TTC549 (cell line): ENCODE measurements around the gene ZCWPW1.

Experiments used
- FAIRE-seq: peaks from 2 replicates; lab custom pipeline; 2012; peaks lifted over from hg19 to GRCh38; lab: Jason Lieb, UNC

ZCWPW1 gene, protein sequence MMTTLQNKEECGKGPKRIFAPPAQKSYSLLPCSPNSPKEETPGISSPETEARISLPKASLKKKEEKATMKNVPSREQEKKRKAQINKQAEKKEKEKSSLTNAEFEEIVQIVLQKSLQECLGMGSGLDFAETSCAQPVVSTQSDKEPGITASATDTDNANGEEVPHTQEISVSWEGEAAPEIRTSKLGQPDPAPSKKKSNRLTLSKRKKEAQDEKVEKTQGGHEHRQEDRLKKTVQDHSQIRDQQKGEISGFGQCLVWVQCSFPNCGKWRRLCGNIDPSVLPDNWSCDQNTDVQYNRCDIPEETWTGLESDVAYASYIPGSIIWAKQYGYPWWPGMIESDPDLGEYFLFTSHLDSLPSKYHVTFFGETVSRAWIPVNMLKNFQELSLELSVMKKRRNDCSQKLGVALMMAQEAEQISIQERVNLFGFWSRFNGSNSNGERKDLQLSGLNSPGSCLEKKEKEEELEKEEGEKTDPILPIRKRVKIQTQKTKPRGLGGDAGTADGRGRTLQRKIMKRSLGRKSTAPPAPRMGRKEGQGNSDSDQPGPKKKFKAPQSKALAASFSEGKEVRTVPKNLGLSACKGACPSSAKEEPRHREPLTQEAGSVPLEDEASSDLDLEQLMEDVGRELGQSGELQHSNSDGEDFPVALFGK

DNA sequence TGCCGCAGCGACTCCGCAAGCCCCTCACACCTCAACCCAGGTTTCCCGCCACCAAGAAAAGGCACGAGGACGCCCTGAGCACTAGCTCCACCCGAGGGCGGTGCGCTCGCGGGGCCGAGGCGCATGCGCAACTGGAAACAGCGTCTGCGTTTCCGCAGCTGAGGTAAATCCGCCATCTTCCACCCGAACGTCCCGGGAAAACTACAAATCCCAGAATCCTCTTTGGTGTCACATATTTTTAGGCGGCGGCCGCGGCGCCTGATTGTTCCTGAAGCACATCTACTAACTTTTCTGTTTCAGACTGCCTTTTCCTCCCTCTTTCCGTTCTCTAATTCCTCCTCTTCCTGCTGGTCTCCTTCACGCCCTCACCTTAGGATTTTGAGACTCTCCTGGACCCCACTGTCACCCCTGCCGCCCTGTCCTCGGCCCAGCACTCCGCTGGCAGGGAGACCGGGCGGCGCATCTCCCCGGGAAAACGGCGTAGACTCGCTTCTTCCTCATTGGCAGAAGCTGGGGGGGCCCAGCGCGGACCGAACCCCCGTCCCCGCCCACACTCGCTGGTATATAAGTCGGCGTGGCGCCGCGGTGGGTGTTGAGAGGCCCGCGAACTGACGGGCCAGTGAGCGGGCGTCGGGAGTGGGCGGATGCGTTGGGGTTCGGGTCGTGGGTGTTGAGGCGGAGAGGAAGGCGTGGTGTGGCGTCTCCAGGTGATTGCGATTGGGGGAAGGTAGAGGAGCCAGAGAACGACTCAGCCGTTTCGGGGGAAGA, at the start of gene ZCWPW1:
Gene ZCWPW1 (minus strand): TSS at position 505 of the 768 bp plus-strand sequence. CDS start 8,054 bp downstream, outside the sequence.
- FAIRE-seq = peak; percentile 70

DNA sequence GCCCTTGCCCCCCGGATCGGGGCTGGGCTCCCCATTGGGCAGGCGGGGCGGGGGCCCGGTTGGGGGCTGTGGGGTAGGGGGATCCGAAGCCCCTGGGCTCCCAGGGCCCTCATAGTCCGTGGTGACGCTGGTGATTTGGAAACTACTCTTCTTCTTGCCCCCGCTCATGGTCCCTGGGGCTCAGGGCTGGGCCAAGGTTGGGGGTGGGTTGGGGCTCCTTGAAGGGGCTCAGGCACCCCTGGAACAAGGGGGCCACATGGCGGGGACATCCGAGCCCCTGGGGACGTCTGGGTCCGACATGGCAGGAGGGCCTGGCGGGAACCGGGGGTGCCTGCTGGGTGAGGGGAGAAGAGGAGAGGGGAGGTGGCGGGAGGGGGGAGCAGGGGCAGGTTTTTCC, 49.4 kb upstream of the ZCWPW1 start:
- FAIRE-seq = no peak

DNA sequence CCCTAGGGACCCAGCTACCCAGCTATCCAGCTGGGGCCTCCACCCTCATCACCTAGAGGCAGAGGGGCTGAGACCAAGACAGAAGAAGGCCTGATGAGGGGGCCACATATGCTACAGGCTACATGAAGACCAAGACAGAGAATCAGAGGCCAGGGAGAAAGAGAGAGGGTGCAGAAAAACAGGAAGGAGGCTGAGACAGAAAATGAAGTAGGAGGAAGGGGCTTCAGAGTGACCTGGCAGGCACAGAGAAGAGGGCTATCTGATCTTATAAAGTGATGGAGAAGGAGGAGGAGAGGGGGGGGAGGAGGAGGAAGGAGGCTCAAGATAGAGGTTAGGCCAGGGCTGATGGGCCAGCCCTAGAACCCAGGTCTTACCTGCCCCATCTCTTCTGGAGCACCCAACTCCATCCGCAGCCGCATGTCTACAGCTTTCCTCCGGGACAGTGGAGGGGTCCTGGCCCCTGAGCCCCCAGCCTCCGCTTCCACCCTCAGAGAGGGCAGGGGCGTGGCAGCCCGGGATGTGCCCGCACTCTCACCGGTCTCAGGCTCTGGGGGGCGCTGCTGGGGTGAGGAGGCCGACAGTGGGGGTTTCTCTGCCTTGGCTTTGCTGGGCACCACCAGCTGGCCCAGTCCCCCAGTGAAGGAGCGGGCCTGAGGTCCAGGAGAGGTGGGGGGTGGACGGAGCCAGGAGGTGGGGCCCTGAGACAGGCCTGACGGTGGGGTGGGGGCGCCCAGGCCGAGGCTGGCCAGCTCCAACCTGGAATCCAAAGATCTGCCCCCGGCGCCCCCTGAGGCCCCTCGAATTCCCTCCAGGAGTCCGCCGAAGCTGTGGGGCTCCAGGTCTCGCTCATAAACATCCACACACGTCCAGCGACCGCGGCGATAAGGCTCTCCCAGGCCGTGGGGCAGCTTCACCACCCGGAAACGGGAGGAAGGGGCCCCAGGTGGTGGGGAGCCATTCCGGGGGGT, 48.7 kb upstream of the ZCWPW1 start:
- no peak for FAIRE-seq

DNA sequence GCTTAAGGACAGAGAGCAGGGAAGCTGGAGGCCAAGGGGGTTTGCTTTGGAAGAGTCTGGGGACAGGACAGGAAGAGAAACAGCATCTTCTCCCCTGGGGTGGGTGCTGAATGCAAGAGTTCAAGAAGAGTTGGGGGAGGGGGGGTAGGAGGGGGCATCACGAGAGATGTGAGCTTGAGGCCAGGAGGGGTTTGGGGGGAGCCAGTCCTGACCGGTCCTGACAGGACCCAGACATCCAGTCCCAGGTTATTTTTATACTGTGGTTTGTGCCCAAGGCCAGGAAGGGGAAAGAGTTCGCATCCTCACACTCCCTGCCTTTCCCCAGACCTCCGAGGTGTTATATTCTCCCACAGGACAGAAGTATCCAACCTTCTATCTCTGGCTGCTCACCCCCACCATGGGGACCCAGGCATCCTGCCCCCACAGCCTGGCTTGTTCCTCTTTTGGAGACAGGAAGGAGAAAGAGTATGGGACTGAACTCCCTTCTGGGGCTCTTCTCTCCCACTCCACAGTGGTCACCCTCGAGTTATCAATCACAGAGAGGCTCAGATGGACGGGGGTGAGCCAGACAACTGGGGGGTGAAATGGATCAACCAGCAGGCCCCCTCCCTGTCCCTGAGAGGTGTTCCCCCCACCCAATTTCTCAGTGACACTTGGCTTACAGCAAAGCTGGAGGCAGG, 47.7 kb upstream of the ZCWPW1 start:
- no peak for FAIRE-seq

DNA sequence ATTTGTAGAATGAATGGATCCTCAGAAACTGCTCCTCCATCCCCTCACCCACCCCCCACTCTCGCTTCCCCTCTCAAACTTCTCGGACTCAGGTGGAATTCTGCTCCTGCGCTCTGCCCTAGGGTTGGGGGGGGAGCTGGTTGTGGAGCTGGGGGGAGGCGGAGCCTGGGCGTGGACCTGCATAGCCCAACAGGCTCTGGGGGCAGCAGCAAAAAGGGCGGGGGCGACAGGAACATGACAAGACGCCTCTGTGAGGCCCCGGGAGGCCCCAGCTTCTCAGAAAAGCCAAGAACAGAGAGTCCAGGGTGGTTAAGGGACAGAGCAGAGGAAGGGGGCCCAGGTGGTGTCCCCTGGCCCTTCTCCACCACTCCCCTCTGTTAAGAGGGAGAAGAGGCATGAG, 47.0 kb upstream of the ZCWPW1 start:
- FAIRE-seq = no peak

DNA sequence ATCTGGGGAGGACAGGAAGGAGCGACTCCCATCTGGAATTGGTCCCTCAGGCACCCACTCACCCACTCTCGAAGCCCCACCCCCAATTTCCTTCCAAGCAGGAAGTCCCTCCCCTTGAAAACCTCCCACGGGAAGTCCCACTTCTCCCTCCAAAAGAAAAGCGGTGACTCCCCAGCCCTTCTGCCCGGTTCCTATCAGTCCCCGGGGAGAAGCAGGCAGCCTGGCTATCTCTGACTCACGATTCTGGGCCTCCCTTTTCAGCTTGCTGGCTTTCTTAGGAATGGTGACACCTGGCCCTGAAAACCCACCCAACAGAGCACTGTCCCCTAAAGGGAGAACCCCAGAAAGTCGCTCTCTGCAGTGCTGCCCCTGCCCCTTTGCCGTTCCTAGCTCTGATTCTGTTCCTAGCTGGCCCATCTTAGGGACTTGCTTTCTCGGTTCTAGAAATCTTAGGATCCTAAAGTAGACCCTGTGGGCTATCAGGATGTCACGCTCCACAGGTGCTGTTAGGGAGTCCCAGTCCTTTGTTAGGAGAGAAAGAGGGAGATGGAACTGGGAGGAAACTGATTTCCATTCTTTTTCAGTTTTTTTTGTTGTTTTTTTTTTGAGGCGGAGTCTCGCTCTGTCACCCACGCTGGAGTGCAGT, 44.5 kb upstream of the ZCWPW1 start:
- FAIRE-seq = no peak

DNA sequence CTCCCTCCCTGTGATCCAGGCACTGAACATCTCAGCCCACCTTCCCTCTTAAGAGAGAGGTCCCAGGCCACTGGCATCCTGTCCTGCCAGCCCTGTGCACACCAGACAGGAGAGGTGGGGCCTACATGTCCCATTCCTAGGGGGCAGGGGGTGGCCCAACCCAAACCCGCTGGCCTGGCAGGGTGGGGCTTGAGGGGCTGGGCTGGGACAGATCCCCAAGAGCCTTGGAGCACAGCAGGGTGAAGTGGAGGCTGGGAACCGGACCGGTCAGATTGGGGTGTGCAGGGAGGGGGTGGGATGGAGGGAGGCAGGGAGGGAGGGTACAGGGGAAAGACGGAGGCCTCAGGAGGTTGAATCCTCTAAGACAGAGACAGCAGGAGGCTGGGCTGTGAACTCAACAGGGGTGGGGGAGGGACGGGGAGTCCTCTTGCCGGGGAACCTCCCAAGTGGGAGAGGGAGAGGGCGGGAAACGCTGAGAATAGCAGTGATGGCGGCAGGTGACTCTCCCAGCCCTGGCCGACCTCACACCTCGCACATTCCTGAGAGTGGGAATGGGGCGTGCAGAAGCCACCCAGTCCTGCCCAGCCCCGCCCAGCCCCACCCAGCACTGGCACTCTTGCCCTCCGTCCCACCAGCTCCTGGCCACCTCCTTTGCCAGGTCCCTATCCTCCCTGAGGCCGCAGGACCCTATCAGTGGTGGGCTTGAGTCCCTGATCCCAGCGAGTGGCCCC, 43.8 kb upstream of the ZCWPW1 start:
- FAIRE-seq = no peak

DNA sequence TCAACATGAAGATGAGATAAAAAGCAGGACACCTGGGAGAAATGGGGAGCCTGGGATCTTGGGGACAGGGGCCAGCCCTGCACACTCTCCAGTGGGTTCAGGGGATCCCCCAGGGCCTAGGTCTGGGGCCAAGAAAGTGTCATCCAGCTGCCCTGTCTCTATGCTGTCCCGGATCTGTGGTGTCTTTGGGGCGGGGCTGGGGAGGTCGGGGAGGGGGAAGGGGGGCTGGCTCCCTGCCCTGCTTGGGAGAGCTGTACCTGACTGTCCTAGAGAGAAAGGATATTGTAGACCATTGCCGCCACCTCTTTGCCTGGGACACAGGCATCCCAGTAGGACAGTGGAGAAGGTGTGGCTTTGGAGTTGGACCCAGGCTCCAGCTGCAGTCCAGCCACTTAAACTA, 42.5 kb upstream of the ZCWPW1 start:
- FAIRE-seq = no peak

DNA sequence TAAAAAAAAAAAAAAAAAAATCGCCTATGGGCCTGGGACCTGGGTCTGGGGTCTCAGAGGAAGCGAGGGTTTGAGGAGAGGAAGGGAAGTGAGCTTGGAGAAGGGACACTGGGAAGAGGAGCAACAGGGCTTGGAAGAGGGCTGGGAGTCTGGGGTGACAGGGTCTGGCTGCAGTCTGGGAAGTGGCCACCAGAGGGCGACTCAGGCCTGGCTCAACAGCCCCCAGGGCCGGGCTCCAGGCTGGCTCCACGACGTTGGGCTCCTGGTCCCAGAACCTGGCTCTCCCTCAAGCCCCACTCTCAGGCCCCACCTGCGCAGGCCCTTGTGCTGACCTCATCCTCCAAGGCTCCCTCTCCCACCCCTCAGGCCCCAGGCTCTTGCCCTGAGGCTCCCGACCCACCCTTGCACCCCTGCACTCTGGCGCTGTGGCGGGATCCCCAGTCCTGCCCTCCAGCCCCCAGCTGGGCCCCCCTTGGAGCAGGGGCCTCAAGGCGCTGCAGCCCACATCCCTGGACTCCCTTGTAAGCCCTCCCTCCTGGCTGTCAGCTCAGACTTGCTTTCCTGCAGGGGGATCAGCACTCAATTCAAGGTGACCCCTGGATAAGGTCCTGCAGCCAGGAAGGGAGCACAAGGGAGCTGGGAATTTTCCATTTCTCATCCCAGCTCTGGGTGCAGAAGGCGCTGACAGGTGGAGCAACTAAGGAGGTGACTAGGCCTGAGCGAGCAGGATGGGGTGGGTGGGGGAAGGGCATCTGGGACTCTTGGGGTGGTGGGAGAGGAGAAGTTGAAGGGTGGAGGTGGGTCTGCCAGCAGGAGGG, 40.9 kb upstream of the ZCWPW1 start:
- FAIRE-seq = no peak

DNA sequence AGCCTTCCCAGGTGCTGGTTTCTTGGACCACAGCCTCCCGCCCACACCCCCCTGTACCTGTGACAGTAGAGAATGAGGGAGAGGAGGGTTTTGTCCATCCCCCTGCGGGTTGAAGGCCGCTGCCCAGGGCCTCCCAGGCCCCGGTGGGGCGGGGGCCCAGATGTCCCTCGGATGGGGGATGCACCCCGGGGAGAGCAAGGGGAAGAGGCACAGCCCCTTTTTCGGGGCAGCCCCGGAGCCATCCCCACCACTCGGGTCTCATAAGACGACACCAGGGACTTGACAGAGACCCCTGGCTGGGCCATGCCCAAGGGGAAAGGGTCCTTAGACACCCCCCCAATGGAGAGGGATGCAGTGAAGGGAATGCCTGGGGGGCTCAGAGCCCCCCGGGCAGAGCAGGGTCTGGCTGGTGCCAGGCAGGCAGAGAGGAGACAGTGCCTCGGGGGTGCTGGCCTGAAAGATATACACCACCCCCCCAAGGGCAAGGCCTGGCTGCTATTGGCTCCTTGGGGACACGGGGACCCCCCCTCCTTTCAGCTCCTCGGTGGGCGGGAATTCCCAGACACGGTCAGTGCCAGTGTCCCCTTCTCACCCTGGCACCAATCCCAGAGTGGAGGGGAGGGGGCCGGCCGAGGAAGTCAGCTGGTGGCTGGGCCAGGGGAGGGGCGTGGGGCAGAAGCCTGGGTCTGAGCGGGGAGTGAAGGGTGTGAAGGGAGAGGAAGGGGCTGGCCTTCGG, 39.3 kb upstream of the ZCWPW1 start:
- no peak for FAIRE-seq

DNA sequence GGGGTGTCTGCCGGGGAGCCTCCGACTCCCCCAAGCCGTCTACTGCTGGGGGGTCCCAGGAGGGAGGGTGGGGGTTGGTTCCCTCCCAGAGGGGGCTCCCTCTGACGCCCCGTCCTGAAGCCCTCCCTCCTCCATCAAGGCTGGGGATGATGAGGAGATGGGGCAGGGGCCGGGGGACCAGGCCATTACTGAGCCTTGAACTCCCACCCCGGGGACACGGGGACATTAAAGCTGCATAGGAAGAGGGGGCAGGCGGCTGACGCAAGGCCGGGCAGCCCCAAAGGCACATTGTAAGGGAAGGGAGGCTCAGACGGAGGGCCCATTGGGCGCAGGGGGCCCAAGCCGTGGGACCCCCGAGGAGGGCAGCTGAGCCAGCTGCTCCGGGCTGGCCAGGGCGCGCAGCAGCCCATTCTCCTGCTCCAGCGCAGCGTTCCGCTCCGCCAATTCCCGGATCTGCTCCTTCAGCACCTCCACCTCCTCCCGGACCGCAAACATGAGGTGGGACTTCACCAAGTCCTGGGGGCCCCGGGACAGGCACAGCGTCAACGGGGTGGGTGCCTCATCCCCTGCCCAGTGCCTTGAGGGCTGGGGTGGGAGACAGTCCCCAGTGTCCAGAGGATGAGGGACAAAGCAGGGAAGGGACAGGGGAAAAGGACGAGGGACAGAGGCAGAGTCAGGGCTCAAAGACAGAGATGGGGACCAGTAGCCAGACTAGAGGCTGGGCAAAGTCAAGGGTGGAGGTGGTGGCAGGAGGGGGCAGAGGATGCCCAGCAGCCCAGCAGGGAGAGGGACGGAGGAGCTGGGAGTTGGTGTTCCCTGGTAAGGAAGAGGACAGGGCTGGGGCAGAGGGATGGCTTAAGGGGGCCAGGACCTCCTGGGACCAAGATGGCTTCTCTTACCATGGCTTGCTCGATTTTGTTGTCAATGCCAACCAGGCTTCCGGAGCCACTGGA, 38.4 kb upstream of the ZCWPW1 start:
- FAIRE-seq = no peak

DNA sequence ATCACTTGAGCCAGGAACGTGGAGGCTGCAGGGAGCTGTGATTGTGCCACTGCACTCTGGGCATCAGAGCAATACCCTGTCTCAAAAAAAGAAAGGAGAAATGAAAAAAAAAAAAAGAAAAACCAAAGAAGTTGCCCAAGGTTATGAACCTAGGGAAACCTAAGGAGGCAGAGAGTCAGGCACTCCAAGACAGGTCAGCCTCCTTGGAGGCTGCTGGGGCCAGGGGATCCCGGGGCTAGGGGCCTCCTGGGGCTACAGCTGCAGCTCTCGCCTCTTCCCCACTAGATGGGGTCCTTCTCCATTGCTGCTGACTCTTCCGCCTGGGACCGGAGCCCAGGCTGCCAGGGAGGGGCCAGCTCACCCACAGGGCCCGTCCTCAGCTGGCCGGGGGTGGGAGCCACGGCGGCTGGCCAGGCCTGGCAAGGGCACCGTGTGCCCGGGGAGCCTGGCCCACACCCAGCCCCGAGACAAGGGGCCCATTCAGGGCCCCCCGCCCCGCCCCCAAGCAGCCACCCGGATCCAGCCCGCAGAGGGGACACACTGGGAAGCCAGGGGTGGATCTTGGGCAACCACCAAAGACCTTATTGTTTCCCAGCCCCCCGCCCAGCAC, 37.3 kb upstream of the ZCWPW1 start:
- no peak for FAIRE-seq

DNA sequence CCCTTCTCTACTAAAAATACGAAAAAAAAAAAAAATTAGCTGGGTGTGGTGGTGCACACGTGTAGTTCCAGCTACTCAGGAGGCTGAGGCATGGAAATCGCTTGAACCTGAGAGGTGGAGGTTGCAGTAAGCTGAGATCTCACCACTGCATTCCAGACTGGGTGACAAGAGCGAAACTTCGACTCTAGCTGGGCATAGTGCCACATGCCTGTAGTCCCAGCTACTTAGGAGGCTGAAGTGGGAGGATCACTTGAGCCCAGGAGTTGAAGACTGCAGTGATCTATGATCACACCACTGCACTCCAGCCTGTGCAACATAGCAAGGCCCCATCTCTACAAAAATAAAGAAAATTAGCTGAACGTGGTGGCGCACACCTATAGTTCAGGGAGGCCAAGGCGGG, 36.8 kb upstream of the ZCWPW1 start:
- no peak for FAIRE-seq

DNA sequence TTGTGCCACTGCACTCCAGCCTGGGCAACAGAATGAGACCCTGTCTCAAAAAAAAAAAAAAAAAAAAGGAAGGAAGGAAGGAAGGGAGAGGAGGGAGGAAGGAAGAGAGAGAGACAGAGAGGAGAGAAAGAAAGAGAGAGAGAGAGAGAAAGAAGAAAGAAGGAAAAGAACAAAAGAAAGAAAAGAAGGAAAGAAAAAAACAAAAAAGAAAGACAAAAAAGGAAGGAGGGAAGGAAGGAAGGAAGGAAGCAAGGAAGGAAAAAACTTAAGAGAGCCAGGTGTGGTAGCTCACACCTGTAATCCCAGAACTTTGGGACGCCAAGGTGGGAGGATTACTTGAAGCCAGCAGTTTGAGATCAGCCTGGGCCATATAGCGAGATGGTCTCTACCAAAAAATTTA, 36.3 kb upstream of the ZCWPW1 start:
- FAIRE-seq = no peak

DNA sequence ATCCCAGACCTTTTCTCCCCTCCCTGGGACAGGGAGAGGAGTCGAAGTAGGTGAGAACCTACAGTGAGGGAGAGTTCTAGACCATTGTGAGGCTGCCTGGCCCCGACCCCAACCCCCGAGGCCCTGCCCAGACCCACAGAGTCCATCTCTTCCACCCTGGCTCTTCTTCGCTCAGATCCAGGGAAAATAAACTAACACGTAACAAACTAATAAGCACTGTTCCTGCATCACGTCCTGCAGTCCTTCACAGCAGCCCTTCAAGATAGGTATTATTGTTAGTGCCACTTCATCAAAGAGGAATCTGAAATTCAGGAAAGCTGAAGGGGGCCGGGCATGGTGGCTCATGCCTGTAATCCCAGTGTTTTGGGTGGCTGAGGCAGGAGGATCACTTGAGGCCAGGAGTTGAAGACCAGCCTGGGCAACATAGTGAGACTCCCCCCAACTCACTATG, 35.7 kb upstream of the ZCWPW1 start, which contains the start of gene SPACDR:
Gene SPACDR (minus strand): TSS at position 51 of the 451 bp plus-strand sequence. CDS start 235 bp downstream, outside the sequence.
- FAIRE-seq = no peak

DNA sequence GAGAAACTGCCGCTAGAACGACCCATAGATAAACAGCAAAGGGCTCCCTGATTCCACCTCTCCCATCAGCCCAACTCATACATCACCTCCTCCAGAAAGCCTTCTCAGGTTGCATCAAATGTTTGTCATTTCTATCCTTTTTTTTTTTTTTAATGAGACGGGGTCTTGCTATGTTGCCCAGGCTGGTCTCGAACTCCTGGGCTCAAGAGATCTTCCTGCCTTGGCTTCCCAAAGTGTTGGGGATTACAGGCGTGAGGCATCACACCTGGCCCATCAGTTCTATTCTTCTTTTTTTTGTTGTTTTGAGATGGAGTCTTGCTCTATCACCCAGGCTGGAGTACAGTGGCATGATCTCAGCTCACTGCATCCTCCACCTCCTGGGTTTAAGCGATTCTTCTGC, 28.5 kb upstream of the ZCWPW1 start:
- FAIRE-seq = no peak

DNA sequence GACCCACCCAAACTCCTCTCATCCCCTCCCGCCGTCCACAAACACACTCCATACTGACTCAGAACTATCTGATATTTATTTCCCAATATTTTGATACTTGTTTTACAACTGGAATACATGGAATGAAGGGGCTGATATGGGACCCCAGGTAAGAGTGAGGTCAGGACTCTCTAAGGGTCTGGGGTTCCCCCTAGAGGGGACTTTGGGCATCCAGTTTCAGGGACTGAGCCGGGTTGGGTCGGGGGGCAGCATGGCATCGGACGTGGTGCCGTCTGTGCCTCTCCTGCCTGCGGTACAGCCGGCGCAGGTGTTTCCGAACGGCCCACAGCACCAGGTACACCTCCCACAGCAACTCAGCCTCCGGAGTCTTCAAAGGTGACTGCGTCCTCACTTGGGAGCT, 28.1 kb upstream of the ZCWPW1 start:
- no peak for FAIRE-seq
